Vagina (tissue), 2 donors: ENCODE results near the gene MAPK12. TPM values are rescaled to one million over a fixed set of nuclear protein-coding genes. Genes with fewer than 3 reads are reported as not detected.

Experiments
- DNase-seq, 2 donors: peaks; one replicate each; pipeline ENCODE4 v3.0.0-alpha.2; 2017; ENCODE audit errors: extremely low spot score in 2 of 2
- H3K27ac ChIP-seq: fragments of 200-600 bp; sonication (generic); one replicate; pipeline ENCODE4 v1.5.1; 2019
- H3K27me3 ChIP-seq: fragments of 200-600 bp; sonication (generic); one replicate; pipeline ENCODE4 v1.5.1; 2019
- H3K36me3 ChIP-seq, 2 donors: fragments of 200-600 bp; sonication (generic); one replicate each; pipeline ENCODE4 v1.5.1; 2017 to 2019
- H3K4me1 ChIP-seq: fragments of 200-600 bp; sonication (generic); one replicate; pipeline ENCODE4 v1.5.1; 2019
- H3K4me3 ChIP-seq, 2 donors: fragments of 200-600 bp; sonication (generic); 1 replicate in 1 of 2; 2 replicates in 1 of 2; pipeline ENCODE4 v1.5.1; 2016 to 2019
- H3K9me3 ChIP-seq: fragments of 200-600 bp; sonication (generic); one replicate; pipeline ENCODE4 v1.5.1; 2019
- CTCF ChIP-seq, 3 experiments: fragments of 450-650 bp in 2 of 3; fragments of 200-600 bp in 1 of 3; sonication (generic) in 1 of 3; IDR thresholded peaks; one replicate each; pipeline ENCODE4 v1.5.1; 2017 to 2019; ENCODE audit warnings: antibody characterized with exemption in 3 of 3, mild to moderate bottlenecking in 2 of 3, moderate library complexity in 2 of 3
- POLR2A ChIP-seq, 2 donors: fragments of 450-650 bp; IDR thresholded peaks; one replicate each; pipeline ENCODE4 v1.6.1; 2017; ENCODE audit warnings: antibody characterized with exemption in 2 of 2, mild to moderate bottlenecking in 2 of 2, moderate library complexity in 2 of 2
- POLR2AphosphoS5 ChIP-seq, 2 donors: sonication (generic); formaldehyde crosslinking; IDR thresholded peaks; one replicate each; pipeline ENCODE4 v1.9.0; 2017; ENCODE audit warnings: antibody characterized with exemption in 2 of 2, mild to moderate bottlenecking in 2 of 2, low read depth in 1 of 2; ENCODE audit not compliant: insufficient read depth in 1 of 2
- intact Hi-C: fragments of 100-400 bp; cut with DNase I; formaldehyde crosslinking; loops from one replicate; pipeline ENCODE4 v1.15.1; 2023
- total RNA-seq: library from RNA; depleted of rRNA; stranded (reverse); fragments of >200 nt; gene quantifications from one replicate; pipeline ENCODE4 v1.2.3, GENCODE V29; 2016

MAPK12 gene
- total RNA-seq, 1 donor from 2014 or later: 15.0 TPM

- no peak for DNase-seq
- no peak for TF ChIP-seq CTCF (IDR thresholded peaks at IDR 0.05)
- no peak for TF ChIP-seq POLR2AphosphoS5 (IDR thresholded peaks at IDR 0.05; ENCODE audit: insufficient read depth in 1 of 2, low read depth in 1 of 2)
- no peak for TF ChIP-seq POLR2A (IDR thresholded peaks at IDR 0.05)
- Histone ChIP-seq H3K36me3 (peaks cover 4 to 90% of the 10 kb centered on the region in 2 donors), H3K9me3 (no peaks in the 10 kb centered on the region), H3K27ac (peak overlapping the region; percentile 65), H3K27me3 (no peaks in the 10 kb centered on the region), H3K4me1 (peaks cover 12% of the 10 kb centered on the region), H3K4me3 (no peak overlapping the region)
- intact Hi-C loops: loop anchor here (5.0 kb wide), 1 partner anchor 60 kb away; the partner anchor contains the start of gene PPP6R2
Measured at GRCh38 chr22:50282361-50283155, 21.1 kb upstream of the MAPK12 start.

GRCh38 chr22:50281957-50282356, 20.5 kb upstream of the MAPK12 start:
- TF ChIP-seq POLR2AphosphoS5 (IDR thresholded peaks at IDR 0.05; ENCODE audit: insufficient read depth in 1 of 2, low read depth in 1 of 2): no peak
- no peak for TF ChIP-seq CTCF (IDR thresholded peaks at IDR 0.05)
- no peak for TF ChIP-seq POLR2A (IDR thresholded peaks at IDR 0.05)
- peaks cover 12% of the 10 kb centered on the region for H3K4me1 ChIP-seq
- intact Hi-C loops: loop anchor here (5.0 kb wide), 1 partner anchor 60 kb away; the partner anchor contains the start of gene PPP6R2
- DNase-seq: no peak
- H3K4me3 ChIP-seq: no peak overlapping the region
- no peaks in the 10 kb centered on the region for H3K27me3 ChIP-seq
- peak overlapping the region; percentile 65 for H3K27ac ChIP-seq
- H3K9me3 ChIP-seq: no peaks in the 10 kb centered on the region
- peaks cover 0 to 88% of the 10 kb centered on the region in 2 donors for H3K36me3 ChIP-seq

GRCh38 chr22:50281384-50281760, 19.9 kb upstream of the MAPK12 start:
- Histone ChIP-seq H3K9me3 (no peaks in the 10 kb centered on the region), H3K4me3 (no peak overlapping the region), H3K36me3 (peaks cover 0 to 88% of the 10 kb centered on the region in 2 donors), H3K4me1 (peaks cover 12% of the 10 kb centered on the region), H3K27ac (peak overlapping the region; percentile 6), H3K27me3 (no peaks in the 10 kb centered on the region)
- TF ChIP-seq CTCF (IDR thresholded peaks at IDR 0.05) (no peak), POLR2A (IDR thresholded peaks at IDR 0.05) (no peak), POLR2AphosphoS5 (IDR thresholded peaks at IDR 0.05; ENCODE audit: insufficient read depth in 1 of 2, low read depth in 1 of 2) (no peak)
- no peak for DNase-seq
- intact Hi-C loops: loop anchor here (5.0 kb wide), 1 partner anchor 61 kb away; the partner anchor contains the start of gene PPP6R2

GRCh38 chr22:50280708-50281383, 19.4 kb upstream of the MAPK12 start:
- Histone ChIP-seq H3K27ac (no peak overlapping the region), H3K9me3 (no peaks in the 10 kb centered on the region), H3K4me3 (no peak overlapping the region), H3K27me3 (no peaks in the 10 kb centered on the region), H3K36me3 (peaks cover 0 to 85% of the 10 kb centered on the region in 2 donors), H3K4me1 (peaks cover 12% of the 10 kb centered on the region)
- intact Hi-C loops: loop anchor here (5.0 kb wide), 1 partner anchor 61 kb away; the partner anchor contains the start of gene PPP6R2
- no peak for TF ChIP-seq POLR2A (IDR thresholded peaks at IDR 0.05)
- TF ChIP-seq CTCF (IDR thresholded peaks at IDR 0.05): no peak
- DNase-seq: no peak
